Central memory CD4-positive, alpha-beta T cell (primary cell): ENCODE data around the gene ZNF804A.
"Not testable (repeated sequence)": the region's sequence is repeated elsewhere in the genome, so short reads cannot be mapped to it uniquely, and the experiment has no call there.

Experiments used
- DNase-seq: peaks from one replicate; pipeline ENCODE4 v3.0.0; 2022

The ZNF804A gene

GRCh38 chr2:184729581-184729980 lies 131.3 kb downstream of the ZNF804A start:
- DNase-seq, result no peak

- no peak for DNase-seq
Observed at GRCh38 chr2:184730288-184730687, 132.0 kb downstream of the ZNF804A start.

GRCh38 chr2:184734338-184734737 lies 136.0 kb downstream of the ZNF804A start:
- DNase-seq, result no peak

GRCh38 chr2:184735611-184736010 lies 137.3 kb downstream of the ZNF804A start:
- no peak for DNase-seq

- no peak for DNase-seq
Observed at GRCh38 chr2:184743096-184743495, 144.8 kb downstream of the ZNF804A start.

- DNase-seq, result no peak
Observed at GRCh38 chr2:184756161-184756560, 157.8 kb downstream of the ZNF804A start.

GRCh38 chr2:184756885-184757284 lies 158.6 kb downstream of the ZNF804A start:
- DNase-seq, result no peak

GRCh38 chr2:184759557-184760255 lies 161.4 kb downstream of the ZNF804A start:
- not testable (repeated sequence) for DNase-seq

GRCh38 chr2:184760931-184761330 lies 162.6 kb downstream of the ZNF804A start:
- no peak for DNase-seq

GRCh38 chr2:184765112-184765895 lies 167.0 kb downstream of the ZNF804A start:
- DNase-seq, result no peak

GRCh38 chr2:184767059-184767458 lies 168.7 kb downstream of the ZNF804A start:
- DNase-seq, result no peak

GRCh38 chr2:184769023-184769422 lies 170.7 kb downstream of the ZNF804A start:
- no peak for DNase-seq

- DNase-seq, result no peak
Observed at GRCh38 chr2:184769686-184770085, 171.4 kb downstream of the ZNF804A start.

- DNase-seq, result no peak
Observed at GRCh38 chr2:184779777-184780176, 181.4 kb downstream of the ZNF804A start.

- no peak for DNase-seq
Observed at GRCh38 chr2:184780384-184780783, 182.1 kb downstream of the ZNF804A start.

GRCh38 chr2:184780944-184781343 lies 182.6 kb downstream of the ZNF804A start:
- DNase-seq, result no peak

- no peak for DNase-seq
Observed at GRCh38 chr2:184783576-184783975, 185.2 kb downstream of the ZNF804A start.

- no peak for DNase-seq
Observed at GRCh38 chr2:184793176-184793575, 194.8 kb downstream of the ZNF804A start.

- DNase-seq, result no peak
Observed at GRCh38 chr2:184799379-184799778, 201.1 kb downstream of the ZNF804A start.

GRCh38 chr2:184814421-184814820 lies 216.1 kb downstream of the ZNF804A start:
- DNase-seq, result no peak

- DNase-seq, result no peak
Observed at GRCh38 chr2:184815824-184816223, 217.5 kb downstream of the ZNF804A start.

GRCh38 chr2:184824597-184824996 lies 226.3 kb downstream of the ZNF804A start:
- no peak for DNase-seq

GRCh38 chr2:184830531-184830930 lies 232.2 kb downstream of the ZNF804A start:
- DNase-seq, result no peak

- no peak for DNase-seq
Observed at GRCh38 chr2:184834699-184835397, 236.5 kb downstream of the ZNF804A start.
